Nephron (organoid): Measurements from ENCODE around the gene FAM83F.
A peak's percentile ranks its signal among the peaks of the same experiment; 100 is the strongest.
"Not testable (repeated sequence)": the region's sequence is repeated elsewhere in the genome, so short reads cannot be mapped to it uniquely, and the experiment has no call there.

ENCODE experiments used
- H3K27ac Mint-ChIP-seq, 3 experiments: 2 replicates each; pipeline ENCODE4 v1.8.0; 2020; ENCODE audit warnings: mixed read lengths in 3 of 3, mild to moderate bottlenecking in 2 of 3, moderate library complexity in 1 of 3
- H3K27me3 Mint-ChIP-seq: 2 replicates; pipeline ENCODE4 v1.8.0; 2021; ENCODE audit warnings: low read depth, mild to moderate bottlenecking, moderate library complexity, mixed read lengths
- H3K36me3 Mint-ChIP-seq: 2 replicates; pipeline ENCODE4 v1.8.0; 2020; ENCODE audit warnings: low read depth, mixed read lengths
- H3K4me1 Mint-ChIP-seq: 2 replicates; pipeline ENCODE4 v1.8.0; 2020; ENCODE audit warnings: mixed read lengths
- H3K4me3 Mint-ChIP-seq, 3 experiments: 2 replicates each; pipeline ENCODE4 v1.8.0; 2020; ENCODE audit warnings: mild to moderate bottlenecking in 3 of 3, mixed read lengths in 3 of 3, moderate library complexity in 2 of 3
- H3K9me3 Mint-ChIP-seq: 2 replicates; pipeline ENCODE4 v1.8.0; 2020; ENCODE audit warnings: mixed read lengths
- CTCF ChIP-seq, 3 experiments: fragments of 200-600 bp; sonication (generic); IDR thresholded peaks; one replicate each; pipeline ENCODE4 v1.5.0; 2021; ENCODE audit warnings: antibody characterized with exemption in 3 of 3; ENCODE audit not compliant: unreplicated experiment in 3 of 3

The FAM83F gene

DNA sequence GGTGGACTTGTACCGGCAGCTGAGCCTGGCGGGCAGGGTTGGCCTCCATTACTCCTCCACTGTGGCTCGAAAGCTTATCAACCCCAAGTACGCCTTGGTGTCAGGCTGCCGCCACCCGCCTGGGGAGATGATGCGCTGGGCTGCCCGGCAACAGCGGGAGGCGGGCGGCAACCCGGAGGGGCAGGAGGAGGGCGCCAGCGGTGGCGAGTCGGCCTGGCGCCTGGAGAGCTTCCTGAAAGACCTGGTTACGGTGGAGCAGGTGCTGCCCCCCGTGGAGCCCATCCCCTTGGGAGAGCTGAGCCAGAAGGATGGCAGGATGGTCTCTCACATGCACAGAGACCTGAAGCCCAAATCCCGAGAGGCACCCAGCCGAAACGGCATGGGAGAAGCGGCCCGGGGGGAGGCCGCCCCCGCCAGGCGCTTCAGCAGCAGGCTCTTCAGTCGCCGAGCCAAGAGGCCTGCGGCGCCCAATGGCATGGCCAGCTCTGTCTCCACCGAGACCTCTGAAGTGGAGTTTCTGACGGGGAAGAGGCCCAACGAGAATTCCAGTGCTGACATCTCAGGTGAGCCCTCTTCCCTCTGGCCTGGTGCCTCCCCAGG, 26.7 kb downstream of the FAM83F start:
- no peak overlapping the region for H3K27ac Mint-ChIP-seq
- H3K36me3 Mint-ChIP-seq, result no peaks in the 10 kb centered on the region
- TF ChIP-seq CTCF (IDR thresholded peaks at IDR 0.05; ENCODE audit: unreplicated experiment in 3 of 3), result no peak
- no peaks in the 10 kb centered on the region for H3K9me3 Mint-ChIP-seq
- no peaks in the 10 kb centered on the region for H3K4me1 Mint-ChIP-seq
- no peak overlapping the region for H3K4me3 Mint-ChIP-seq
- H3K27me3 Mint-ChIP-seq, result peaks cover 28% of the 10 kb centered on the region

GRCh38 chr22:40022536-40023240, 27.9 kb downstream of the FAM83F start:
- no peak for TF ChIP-seq CTCF (IDR thresholded peaks at IDR 0.05; ENCODE audit: unreplicated experiment in 3 of 3)

DNA sequence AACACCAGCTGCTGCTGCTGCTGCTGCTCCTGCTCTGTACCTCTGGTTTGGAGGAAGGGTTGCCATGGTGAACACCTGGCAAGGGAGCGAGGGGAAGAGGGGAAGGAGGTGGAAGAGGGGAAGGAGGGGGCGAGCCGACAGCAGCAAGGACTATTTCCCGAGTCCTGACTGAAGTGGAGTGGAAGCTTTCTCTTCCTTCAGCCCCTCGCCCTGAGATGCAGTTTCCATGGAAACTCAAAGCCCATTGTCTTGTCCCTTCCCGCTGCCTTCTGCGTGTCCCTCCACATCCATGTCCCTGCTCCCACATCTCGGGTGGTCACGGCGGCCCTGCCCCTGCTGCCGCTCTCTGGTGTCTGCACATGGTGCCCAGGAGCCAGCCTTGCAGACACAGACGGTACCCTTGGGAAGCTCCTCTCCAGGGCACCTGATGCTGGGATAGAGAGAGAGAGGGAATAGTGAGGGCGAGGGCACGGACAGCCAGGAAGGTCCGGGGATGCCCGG, 28.6 kb downstream of the FAM83F start:
- Mint-ChIP-seq H3K4me3 (no peak overlapping the region), H3K4me1 (peaks cover 3% of the 10 kb centered on the region), H3K36me3 (no peaks in the 10 kb centered on the region), H3K9me3 (no peaks in the 10 kb centered on the region), H3K27me3 (peaks cover 28% of the 10 kb centered on the region), H3K27ac (no peak overlapping the region)
- TF ChIP-seq CTCF (IDR thresholded peaks at IDR 0.05; ENCODE audit: unreplicated experiment in 3 of 3), result no peak

More at GRCh38 chr22:40022536-40023240, 27.9 kb downstream of the FAM83F start:
- H3K27ac Mint-ChIP-seq, result no peak overlapping the region
- H3K36me3 Mint-ChIP-seq, result no peaks in the 10 kb centered on the region
- H3K9me3 Mint-ChIP-seq, result no peaks in the 10 kb centered on the region
- no peaks in the 10 kb centered on the region for H3K4me1 Mint-ChIP-seq
- peaks cover 28% of the 10 kb centered on the region for H3K27me3 Mint-ChIP-seq
- no peak overlapping the region for H3K4me3 Mint-ChIP-seq

DNA sequence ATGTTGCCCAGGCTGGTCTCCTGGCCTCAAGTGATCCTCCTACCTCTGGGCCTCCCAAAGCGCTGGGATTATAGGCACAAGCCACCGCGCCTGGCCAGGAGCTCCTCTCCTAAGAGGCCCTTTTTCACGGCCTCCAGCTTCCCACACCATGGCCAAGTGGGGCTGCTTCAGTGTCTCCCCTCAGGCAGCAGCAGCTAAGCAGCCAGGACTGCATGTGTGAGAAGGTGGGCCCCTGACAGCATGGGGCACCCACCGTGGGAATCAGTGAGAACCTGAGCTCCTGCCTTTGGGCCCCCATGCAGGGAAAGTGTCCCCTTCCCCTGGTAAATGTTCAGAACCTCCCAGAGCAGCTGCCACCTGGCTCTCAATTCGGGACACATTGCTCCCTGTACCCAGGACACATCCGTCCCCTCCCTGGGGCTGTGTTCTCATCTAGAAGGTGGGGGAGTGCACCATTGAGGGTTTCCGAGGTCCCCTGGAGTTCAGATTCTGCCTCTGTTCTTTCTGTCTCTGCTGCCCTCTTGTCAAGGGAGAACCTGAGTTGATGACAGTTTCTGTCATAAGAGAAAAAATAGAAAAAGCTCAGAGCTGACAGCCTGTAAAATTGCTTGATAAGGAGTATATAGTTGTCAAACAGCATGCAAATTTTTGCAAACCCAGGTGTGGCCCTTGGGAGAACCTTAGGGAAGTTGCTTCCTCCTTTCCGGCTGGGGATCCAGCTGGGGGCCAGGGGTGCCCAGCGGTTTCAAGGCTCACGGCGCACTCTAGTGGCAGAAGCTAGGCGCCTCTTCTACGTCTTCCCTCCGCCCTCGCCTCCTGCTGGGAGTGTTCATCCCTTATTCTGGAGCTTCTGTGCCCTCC, 29.7 kb downstream of the FAM83F start:
- peak; percentile 88 to 94 (median 93) for TF ChIP-seq CTCF (IDR thresholded peaks at IDR 0.05; ENCODE audit: unreplicated experiment in 3 of 3)
- Mint-ChIP-seq H3K9me3 (no peaks in the 10 kb centered on the region), H3K27ac (no peak overlapping the region), H3K27me3 (peaks cover 28% of the 10 kb centered on the region), H3K36me3 (no peaks in the 10 kb centered on the region), H3K4me1 (peaks cover 9% of the 10 kb centered on the region), H3K4me3 (no peak overlapping the region)

- H3K27ac Mint-ChIP-seq, H3K4me3 Mint-ChIP-seq, H3K9me3 Mint-ChIP-seq, H3K4me1 Mint-ChIP-seq, H3K36me3 Mint-ChIP-seq: not testable (repeated sequence)
- TF ChIP-seq CTCF (IDR thresholded peaks at IDR 0.05; ENCODE audit: unreplicated experiment in 3 of 3), result peak in 2 of 3 experiments; percentile 20 to 41
- peaks cover 24% of the 10 kb centered on the region for H3K27me3 Mint-ChIP-seq
Measured at GRCh38 chr22:40025062-40025379, 30.3 kb downstream of the FAM83F start.
